ENCODE measurements around the gene PLCB1.

- no peak for TF ChIP-seq CTCF (IDR thresholded peaks at IDR 0.05; ENCODE audit: extremely low read depth in 1 of 2, insufficient read depth in 1 of 2, low read depth in 1 of 2, low read length in 2 of 2)
- no peak for TF ChIP-seq POLR2AphosphoS5 (IDR thresholded peaks at IDR 0.05; ENCODE audit: insufficient read depth, low read depth, low read length)
- TF ChIP-seq MYC (IDR thresholded peaks at IDR 0.05; ENCODE audit: low read depth, low read length), result no peak
Observed at GRCh38 chr20:8154638-8155037, 22.6 kb downstream of the PLCB1 start.
